Uterus (tissue), 4 donors: ENCODE results near the gene TMEM161B. TPM values are rescaled to one million over a fixed set of nuclear protein-coding genes. Genes with fewer than 3 reads are reported as not detected.

Experiments used
- small RNA-seq: library from RNA; depleted of rRNA; stranded (forward); fragments of <200 nt; gene quantifications from one replicate; pipeline ENCODE3, GENCODE V24; 2016
- total RNA-seq, 4 donors: library from RNA; depleted of rRNA in 3 of 4; stranded (reverse); fragments of >200 nt in 3 of 4; gene quantifications; one replicate each; pipeline versions ENCODE4 v1.1.0 to v1.2.4, GENCODE V29; 2014 to 2023
- donor health status: DM: yes; HTN: yes; CAD: no.

TMEM161B gene
- total RNA-seq, 4 donors from 2014 or later = 26.4 to 53.4 (median 42.2) TPM

Small RNA genes within 50 kb of the gene (small RNA-seq; reads per million reads assigned to genes)
- not detected for gene RNA5SP187
